ENCODE measurements around the gene TNRC6B.

GRCh38 chr22:40157330-40157945, 20.3 kb upstream of the TNRC6B start:
- TF ChIP-seq CTCF (IDR thresholded peaks at IDR 0.05) (no peak), EZH2 (IDR thresholded peaks at IDR 0.05) (no peak)

All from neural progenitor cell (in vitro differentiated cells).